Lung (tissue), 12 donors: Measurements from ENCODE around the gene NOC3L. TPM values are rescaled to one million over a fixed set of nuclear protein-coding genes. Genes with fewer than 3 reads are reported as not detected.

ENCODE experiments used
- ATAC-seq: fragments of 200-7000 bp; cut with Tn5 transposase; one replicate; pipeline ENCODE4 v1.9.1; 2020; ENCODE audit warnings: moderate number of reproducible peaks; ENCODE audit not compliant: insufficient read depth, low FRiP score
- DNase-seq, 3 donors: peaks; one replicate each; pipeline ENCODE4 v3.0.0-alpha.2; 2013 to 2017
- H3K27ac ChIP-seq, 2 donors: one replicate each; pipeline ENCODE4 v1.5.1; 2013; ENCODE audit warnings: mild to moderate bottlenecking in 2 of 2, moderate library complexity in 2 of 2, control low read depth in 1 of 2, inconsistent platforms in 1 of 2, low read depth in 1 of 2, low read length in 1 of 2
- H3K27me3 ChIP-seq, 3 donors: one replicate each; pipeline ENCODE4 v1.5.1; 2013; ENCODE audit warnings: low read length in 2 of 3; ENCODE audit not compliant: control insufficient read depth in 3 of 3, insufficient read depth in 3 of 3
- H3K36me3 ChIP-seq, 4 donors: one replicate each; pipeline ENCODE4 v1.5.1; 2013; ENCODE audit warnings: low read length in 4 of 4, mild to moderate bottlenecking in 1 of 4, moderate library complexity in 1 of 4; ENCODE audit not compliant: control insufficient read depth in 4 of 4, insufficient read depth in 4 of 4
- H3K4me1 ChIP-seq, 5 donors: one replicate each; pipeline ENCODE4 v1.5.1; 2013; ENCODE audit warnings: low read length in 5 of 5, mild to moderate bottlenecking in 2 of 5, moderate library complexity in 1 of 5; ENCODE audit not compliant: control insufficient read depth in 5 of 5, insufficient read depth in 5 of 5
- H3K4me3 ChIP-seq: one replicate; pipeline ENCODE4 v1.5.1; 2013; ENCODE audit warnings: mild to moderate bottlenecking, control low read depth, moderate library complexity
- H3K9ac ChIP-seq, 2 donors: one replicate each; pipeline ENCODE4 v1.5.1; 2013; ENCODE audit warnings: low read length in 2 of 2, control low read depth in 1 of 2; ENCODE audit not compliant: insufficient read depth in 1 of 2
- H3K9me3 ChIP-seq, 4 donors: one replicate each; pipeline ENCODE4 v1.5.1; 2013; ENCODE audit warnings: low read length in 3 of 4, mild to moderate bottlenecking in 1 of 4, moderate library complexity in 1 of 4; ENCODE audit not compliant: control insufficient read depth in 4 of 4, insufficient read depth in 3 of 4
- WGBS, 2 donors: extraction: QIAGEN DNeasy Blood & Tissue Kit; methylation state at CpG; one replicate each; pipeline ENCODE4 v1.1.7; 2013; 5-methylcytosine and 5-hydroxymethylcytosine counted together
- polyA plus RNA-seq, 2 donors: library from polyadenylated mRNA; stranded (reverse); fragments of 200-250 nt; gene quantifications; one replicate each; pipeline ENCODE4 v1.2.1, GENCODE V29; 2013
- total RNA-seq, 2 donors: library from RNA; depleted of rRNA in 1 of 2; stranded (reverse); fragments of >200 nt in 1 of 2; gene quantifications; one replicate each; pipeline ENCODE4 v1.2.1, GENCODE V29; 2014 to 2021
- TF ChIP-seq, protein P1 (sequence below): IDR thresholded peaks from 2 replicates; pipeline ENCODE4 v1.5.1; 2012; ENCODE audit warnings: mild to moderate bottlenecking; ENCODE audit errors: control extremely low read depth, extremely low read depth
- donor health status: control.
- donor health status: control.
- donor health status: Bipolar disorder and iron deficiency.
- donor health status: healthy.
- donor health status: DM: yes; HTN: yes; CAD: no.

NOC3L gene
- total and polyA plus RNA-seq, 4 donors = 4.5 to 20.8 (median 10.1) TPM

DNA sequence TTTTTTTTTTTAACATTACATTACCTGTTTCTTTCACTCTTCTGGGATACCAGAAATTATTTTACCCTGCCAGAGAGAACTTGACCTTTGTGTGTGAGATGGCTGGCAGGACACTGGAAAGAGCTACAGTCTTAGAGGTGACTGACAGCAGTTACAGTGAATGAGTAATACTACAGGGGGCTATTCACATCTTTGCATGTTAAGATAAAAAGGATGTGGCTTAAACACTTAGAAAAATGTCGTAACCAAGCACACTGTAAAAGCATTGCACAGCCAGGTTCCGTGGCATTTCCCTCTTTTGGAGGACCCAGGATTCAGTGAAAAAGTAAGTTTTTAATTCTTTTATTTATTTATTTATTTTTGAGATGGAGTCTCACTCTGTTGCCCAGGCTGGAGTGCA lies 20.8 kb upstream of the NOC3L start:
- Histone ChIP-seq H3K27ac (no peak overlapping the region), H3K27me3 (no peaks in the 10 kb centered on the region), H3K4me1 (no peaks in the 10 kb centered on the region), H3K9me3 (no peaks in the 10 kb centered on the region), H3K9ac (no peak overlapping the region), H3K36me3 (no peaks in the 10 kb centered on the region), H3K4me3 (no peak overlapping the region)
- DNase-seq = no peak
- 39 to 74% methylated on average over 2 of the region's 2 CpGs for whole genome bisulfite sequencing, 2 donors
- TF ChIP-seq, protein P1, sequence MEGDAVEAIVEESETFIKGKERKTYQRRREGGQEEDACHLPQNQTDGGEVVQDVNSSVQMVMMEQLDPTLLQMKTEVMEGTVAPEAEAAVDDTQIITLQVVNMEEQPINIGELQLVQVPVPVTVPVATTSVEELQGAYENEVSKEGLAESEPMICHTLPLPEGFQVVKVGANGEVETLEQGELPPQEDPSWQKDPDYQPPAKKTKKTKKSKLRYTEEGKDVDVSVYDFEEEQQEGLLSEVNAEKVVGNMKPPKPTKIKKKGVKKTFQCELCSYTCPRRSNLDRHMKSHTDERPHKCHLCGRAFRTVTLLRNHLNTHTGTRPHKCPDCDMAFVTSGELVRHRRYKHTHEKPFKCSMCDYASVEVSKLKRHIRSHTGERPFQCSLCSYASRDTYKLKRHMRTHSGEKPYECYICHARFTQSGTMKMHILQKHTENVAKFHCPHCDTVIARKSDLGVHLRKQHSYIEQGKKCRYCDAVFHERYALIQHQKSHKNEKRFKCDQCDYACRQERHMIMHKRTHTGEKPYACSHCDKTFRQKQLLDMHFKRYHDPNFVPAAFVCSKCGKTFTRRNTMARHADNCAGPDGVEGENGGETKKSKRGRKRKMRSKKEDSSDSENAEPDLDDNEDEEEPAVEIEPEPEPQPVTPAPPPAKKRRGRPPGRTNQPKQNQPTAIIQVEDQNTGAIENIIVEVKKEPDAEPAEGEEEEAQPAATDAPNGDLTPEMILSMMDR = no peak
- no peak for ATAC-seq

DNA sequence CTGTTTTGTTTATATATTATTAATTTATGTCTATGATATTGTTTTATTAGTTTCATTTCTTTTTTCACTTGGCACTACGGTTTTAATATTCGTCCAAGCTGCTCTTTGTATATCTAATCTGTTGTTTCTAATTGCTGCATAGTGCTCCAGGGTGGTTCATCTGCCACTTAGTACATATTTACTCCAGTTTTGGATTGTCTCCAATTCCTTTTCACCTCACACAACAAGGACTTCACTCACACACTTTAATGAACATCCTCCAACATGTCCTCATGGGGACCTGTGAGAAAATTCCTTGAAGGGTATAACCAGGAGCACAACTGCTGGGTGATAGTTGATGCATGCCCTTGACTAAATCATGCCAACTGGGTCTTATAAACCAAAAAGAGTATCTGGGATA lies 14.1 kb upstream of the NOC3L start:
- TF ChIP-seq, protein P1 = no peak
- H3K4me1 ChIP-seq = no peaks in the 10 kb centered on the region
- no peak for ATAC-seq
- H3K4me3 ChIP-seq = no peak overlapping the region
- DNase-seq = no peak
- no peaks in the 10 kb centered on the region for H3K36me3 ChIP-seq
- no peaks in the 10 kb centered on the region for H3K27me3 ChIP-seq
- 76 to 81% methylated on average over 2 of the region's 2 CpGs for WGBS, 2 donors
- H3K27ac ChIP-seq = no peak overlapping the region
- H3K9ac ChIP-seq = no peak overlapping the region
- no peaks in the 10 kb centered on the region for H3K9me3 ChIP-seq

DNA sequence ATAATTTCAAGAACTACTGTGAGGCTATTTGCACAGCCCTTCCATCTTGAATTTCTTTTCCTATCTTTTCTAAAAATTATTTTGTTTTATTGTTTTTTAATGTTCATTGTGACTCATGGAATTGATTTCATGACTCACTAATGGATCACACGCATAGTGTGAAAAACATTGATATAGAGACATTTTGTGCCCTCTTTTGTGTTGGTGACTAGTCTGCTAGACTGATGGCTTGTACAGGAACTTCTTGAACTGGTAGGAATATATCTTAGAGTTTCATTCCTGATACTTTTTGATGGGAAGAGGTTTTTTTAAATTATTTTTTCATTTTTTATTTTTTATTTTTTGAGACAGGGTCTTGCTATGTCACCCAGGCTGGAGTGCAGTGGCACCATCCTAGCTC lies 12.6 kb upstream of the NOC3L start:
- Histone ChIP-seq H3K9me3 (no peaks in the 10 kb centered on the region), H3K9ac (no peak overlapping the region), H3K4me1 (no peaks in the 10 kb centered on the region), H3K27me3 (no peaks in the 10 kb centered on the region), H3K4me3 (no peak overlapping the region), H3K36me3 (no peaks in the 10 kb centered on the region), H3K27ac (no peak overlapping the region)
- no peak for ATAC-seq
- WGBS, 2 donors = 94 to 98% methylated on average over 1 of the region's 1 CpG
- TF ChIP-seq, protein P1 = no peak
- no peak for DNase-seq

DNA sequence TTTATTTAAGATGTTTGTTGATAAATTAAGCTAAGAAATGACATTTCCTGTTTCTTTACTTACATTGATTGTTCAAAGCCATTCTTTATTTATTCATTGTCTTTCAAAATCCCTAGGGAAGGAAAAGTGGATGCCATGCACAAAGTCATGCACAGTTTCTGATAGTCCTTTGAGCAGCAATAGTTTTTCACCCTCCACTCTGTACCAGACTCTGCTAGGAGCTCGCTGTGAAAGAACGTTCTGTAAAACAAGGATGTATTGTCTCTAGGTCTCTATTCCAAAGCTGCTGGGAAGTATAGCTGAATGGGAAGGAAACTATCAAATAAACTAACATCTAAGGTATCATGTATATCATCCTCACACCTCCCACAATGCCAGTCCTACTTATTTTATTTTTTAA lies 7.8 kb upstream of the NOC3L start:
- DNase-seq (no peak), ATAC-seq (no peak)
- no peak overlapping the region for H3K4me3 ChIP-seq
- no peaks in the 10 kb centered on the region for H3K36me3 ChIP-seq
- 36 to 70% methylated on average over 2 of the region's 2 CpGs for WGBS, 2 donors
- TF ChIP-seq, protein P1 = no peak
- H3K27ac ChIP-seq = no peak overlapping the region
- no peaks in the 10 kb centered on the region for H3K27me3 ChIP-seq
- no peak overlapping the region for H3K9ac ChIP-seq
- H3K4me1 ChIP-seq = no peaks in the 10 kb centered on the region
- H3K9me3 ChIP-seq = no peaks in the 10 kb centered on the region
